Stimulated activated CD8-positive, alpha-beta memory T cell treated with anti-CD3 and anti-CD28 coated beads, Interleukin-15, amount 100 ng/mL, for 48 hours (primary cell): ENCODE measurements around the gene CORO6.

Source experiments
- DNase-seq, 2 donors: peaks; one replicate each; pipeline ENCODE4 v3.0.0-alpha.2; 2020; ENCODE audit warnings: low read depth in 2 of 2

Gene CORO6

DNA sequence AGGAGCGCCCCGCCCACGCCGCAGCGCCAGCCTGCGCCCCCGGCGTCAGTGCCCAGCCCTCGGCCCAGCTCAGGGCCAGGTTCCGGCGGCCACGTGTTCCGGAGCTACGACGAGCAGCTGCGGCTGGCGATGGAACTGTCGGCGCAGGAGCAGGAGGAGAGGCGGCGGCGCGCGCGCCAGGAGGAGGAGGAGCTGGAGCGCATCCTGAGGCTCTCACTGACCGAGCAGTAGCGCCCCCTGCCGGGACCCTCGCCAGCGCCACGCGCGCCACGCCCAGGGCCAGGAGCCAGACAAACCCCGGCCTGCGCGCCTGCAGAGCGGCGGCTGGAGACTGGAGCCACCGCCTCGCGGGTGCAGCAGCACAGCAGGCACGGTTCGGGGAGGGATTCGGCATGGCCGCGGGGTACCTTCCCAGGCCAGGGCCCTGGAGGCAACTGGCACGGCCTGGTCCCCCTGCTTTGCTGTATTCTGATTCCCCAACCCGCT is 9.3 kb downstream of the CORO6 start:
- DNase-seq = peak; percentile 90 to 92

DNA sequence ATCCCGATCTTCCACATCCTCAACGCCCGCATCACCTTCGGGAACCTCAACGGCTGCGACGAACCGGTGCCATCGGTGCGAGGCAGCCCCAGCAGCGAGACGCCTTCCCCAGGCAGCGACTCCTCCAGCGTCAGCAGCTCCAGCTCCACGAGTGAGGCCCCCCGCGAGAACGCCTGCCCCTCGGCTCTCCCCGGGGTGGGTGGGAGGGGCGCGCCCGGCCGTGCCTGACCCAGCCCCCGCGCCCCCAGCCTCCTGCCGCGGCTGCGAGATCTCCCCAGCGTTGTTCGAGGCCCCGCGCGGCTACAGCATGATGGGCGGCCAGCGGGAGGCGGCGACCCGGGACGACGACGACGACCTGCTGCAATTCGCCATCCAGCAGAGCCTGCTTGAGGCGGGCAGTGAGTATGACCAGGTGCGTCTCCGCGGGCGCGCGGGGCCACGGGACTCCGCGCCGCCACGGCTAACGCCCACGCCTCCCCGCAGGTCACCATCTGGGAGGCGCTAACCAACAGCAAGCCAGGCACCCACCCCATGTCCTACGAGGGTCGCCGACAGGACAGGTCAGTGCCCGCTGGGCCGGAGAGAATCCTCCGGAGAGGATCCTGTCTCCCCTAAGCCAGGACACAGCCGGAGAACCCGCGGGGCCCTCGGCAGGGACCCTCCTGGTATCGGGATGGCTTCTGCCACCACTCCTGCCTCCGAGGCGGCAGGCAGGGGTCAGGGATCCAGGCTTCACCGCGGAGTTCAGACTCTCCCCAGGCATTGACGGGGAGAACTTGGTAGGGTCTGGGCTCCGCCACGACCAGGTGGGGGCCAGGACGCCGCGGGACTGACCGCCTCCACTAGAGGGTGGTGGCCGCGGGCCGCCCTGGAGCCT is 10.1 kb downstream of the CORO6 start:
- no peak for DNase-seq

DNA sequence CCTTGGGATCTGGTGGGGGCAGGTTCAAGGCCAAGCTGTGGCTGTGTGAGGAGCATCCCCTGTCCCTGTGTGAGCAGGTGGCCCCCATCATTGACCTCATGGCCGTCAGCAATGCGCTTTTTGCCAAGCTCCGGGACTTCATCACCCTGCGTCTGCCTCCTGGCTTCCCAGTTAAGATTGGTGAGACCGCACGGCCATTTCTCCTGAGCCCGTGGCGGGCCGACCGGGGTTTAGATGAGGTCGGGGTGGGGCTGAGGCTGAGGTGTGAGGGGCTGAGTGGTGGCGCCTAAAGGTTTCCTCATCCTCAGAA is 10.7 kb downstream of the CORO6 start:
- no peak for DNase-seq

DNA sequence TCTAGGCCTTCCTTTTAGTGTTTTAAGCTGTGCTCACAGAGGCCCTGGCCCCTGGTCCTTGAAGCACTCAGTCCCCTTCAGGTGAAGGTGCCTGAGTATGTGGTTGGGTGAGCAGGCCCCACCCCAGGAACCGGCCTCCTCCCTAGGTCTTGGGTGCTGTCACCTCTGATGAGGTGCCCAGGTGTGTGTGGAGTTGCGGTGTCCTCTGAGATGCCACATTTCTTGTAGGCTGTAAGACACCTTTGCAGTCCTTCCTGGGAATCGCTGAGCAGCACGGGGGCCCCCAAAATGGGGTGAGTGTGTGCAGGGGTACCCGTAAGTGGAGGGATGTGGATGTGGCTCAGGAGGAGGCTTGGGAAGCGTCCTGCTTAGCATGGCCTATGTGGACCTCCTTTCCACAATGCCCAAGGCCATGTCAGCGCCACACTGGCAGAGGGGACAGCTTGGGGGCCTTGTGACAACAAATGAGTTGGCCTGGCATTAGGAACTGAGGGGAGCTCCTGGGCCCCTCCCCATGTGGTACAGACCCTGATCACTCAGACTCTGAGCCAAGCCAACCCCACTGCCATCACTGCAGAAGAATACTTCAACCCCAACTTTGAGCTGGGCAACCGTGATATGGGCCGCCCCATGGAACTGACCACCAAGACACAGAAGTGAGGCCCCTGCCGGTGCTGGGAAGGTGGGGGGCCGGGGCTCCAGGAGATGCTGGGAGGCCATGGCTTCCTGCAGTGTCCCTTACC is 11.2 kb downstream of the CORO6 start:
- no peak for DNase-seq

DNA sequence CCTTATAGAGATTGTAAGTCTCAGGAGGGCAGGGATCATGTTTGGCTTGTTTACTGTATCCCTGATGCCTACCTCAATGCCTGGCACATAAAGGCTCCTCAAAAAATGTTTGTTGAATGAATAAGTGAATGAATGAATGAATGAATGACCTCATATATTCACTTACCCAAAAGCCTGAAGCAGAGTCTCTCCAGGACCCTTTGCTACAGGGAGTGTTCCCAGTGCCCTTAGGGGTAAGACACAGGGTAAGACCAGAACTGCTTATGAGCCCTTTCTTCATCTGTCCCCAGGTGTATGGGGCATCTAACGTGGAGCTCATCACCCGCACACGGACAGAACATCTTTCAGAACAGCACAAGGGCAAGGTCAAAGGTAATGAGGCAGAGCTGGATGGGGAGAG is 12.3 kb downstream of the CORO6 start:
- no peak for DNase-seq

DNA sequence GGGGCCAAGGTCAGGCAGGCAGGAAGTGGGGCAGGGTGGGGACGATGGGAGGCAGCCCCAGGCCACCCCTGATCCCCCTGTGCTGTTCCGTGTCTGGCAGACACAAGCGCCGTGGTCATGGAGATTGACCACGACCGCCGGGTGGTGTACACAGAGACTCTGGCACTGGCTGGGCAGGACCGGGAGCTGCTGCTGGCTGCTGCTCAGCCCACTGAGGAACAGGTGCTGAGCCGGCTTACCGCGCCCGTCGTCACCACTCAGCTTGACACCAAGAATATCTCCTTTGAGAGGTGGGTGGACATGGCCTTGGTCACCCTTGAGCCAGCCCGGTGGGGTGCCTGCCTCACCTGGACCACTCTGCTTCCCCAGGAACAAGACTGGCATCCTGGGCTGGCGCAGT is 13.7 kb downstream of the CORO6 start:
- DNase-seq = no peak

DNA sequence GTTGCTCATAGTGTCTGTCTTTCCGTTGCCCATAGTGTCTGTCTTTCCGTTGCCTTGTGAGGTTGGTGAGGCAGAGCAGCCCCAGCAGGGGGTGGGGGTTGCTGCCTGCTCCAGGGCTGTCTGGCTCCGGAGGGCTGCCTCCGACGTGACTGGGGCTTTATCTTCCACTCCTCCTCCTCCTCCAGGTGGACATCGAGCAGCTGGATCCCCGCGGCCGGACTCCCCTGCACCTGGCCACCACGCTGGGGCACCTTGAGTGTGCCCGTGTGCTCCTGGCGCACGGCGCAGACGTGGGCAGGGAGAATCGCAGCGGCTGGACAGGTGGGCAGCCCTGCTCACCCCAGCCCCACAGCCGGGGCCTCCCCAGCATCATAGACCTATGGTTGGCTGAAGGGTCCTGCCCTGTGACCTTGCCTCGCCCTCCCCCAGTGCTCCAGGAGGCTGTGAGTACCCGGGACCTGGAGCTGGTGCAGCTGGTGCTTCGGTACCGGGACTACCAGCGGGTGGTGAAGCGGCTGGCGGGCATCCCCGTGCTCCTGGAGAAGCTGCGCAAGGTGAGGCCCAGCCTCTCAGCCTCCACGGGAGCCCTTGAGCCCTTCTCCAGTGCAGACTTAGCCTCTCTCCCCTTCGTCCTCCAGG is 15.0 kb downstream of the CORO6 start:
- no peak for DNase-seq

DNA sequence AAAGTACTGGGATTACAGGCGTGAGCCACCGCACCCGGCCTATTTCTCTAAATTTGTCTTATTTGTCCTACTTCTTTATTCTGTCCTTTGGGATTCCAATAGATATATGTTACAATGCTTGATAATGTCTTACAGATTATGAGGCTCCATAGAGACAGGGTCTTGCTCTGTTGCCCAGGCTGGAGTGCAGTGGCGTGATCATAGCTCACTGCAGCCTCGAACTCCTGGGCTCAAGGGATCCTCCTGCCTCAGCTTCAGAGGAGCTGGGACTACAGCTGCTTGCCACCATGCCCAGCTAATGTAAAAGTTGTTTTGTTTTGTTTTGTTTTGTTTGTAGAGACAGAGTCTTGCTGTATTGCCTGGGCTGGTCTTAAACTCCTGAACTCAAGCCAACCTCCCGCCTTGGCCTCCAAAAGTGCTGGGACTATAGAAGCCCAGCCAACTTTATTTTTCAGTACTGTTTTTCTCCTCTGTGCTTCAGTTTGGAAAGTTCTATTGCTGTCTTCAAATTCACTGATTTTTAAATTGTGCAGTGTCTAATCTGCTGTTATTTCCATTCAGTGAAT is 19.5 kb downstream of the CORO6 start:
- DNase-seq = no peak

DNA sequence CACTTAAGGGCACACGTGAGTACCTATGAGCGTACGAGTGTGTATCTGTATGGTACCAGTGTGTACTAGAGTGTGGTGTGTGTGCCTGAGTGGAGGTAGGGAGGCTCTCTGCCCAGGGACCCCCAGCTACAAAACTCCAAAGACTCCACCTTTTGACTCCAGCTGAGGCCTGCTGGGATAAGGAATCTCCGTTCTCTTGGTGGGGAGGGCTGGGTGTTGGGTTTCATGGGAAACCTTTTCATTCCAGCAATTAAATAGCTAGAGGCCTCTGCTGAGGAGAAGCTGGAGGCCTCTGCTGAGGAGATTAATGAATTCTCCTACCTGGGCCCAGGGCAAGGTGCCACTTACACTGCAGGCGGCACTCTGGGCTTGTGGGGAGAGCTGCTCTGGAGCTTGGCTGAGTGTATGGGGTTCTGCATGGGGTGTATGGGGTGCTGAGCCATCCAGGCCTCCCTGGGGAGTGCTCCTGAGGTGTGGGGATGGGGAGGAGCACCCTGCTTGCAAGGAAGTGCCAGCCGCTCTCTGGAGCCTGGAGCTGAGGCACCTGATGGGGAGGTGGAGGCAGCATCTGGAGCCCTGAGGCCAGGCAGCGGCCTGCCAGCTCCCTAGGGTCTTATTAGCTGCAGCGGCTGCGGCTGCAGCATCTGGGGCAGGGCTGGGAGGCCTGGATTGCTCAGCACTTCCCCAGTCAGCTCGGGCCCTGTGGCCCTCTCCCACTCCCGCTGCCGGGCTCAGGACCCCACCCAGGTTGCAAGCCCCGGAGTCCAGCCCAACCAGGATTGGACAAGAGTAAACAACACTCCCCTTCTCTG is 25.1 kb downstream of the CORO6 start:
- DNase-seq = no peak

DNA sequence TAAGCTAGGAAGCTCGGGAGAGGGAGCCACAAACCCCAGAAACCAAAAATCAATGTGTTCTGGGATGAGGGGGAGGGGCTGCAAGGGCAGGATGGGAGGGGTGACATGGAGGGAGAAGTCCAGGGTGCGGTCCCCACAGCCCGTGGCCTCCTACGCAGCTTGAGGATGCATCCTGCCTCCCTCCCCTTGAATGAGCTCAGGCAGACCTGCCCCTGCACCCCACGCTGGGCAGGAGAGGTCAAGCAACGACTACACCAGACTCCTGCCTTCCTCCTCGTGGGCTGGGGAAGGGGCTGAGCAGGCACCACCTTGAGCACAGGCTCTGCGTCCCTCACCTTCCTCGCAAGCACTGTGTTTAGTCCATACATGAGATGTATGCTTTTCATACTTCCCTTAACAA is 25.9 kb downstream of the CORO6 start:
- DNase-seq = no peak

DNA sequence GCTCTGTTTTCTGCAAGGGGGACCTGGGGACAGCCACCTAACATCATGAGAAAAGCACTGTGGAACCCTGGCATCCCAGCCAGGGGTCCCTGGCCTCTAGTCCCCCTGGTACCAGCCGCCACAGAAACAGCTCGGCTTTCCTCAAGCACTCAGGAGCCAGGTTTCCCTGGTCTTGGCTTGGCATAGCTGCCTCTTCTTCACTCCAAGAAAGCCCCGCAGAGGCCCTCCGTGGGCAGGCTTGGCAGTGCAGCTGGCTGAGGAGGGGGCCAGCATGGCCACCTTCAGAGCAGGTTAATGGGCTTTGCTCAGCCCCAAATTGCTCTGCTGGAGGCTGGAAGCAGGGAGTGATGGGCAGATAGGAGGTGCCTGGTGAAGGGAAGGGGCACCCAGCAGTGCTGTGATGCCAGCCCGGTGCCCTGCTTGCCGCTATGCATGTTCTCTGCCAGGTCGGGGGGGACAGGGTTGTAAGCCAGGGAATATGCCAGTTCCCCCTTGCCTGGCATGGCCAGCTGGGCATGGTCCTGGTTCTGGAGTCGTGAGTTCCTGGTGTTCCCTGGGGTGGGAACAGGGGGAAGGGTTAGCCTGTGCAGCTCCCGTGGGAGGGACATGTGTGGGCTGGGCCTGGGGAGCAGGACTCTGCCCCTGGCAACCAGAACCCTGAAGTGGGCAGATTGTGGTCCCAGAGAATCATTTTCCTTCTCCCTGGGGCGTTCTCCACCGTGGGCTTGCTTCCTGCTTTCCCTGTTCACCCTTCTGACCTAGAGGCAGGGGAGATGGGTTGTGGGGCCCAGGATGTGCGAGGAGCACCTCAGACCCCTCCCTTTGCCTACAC is 26.6 kb downstream of the CORO6 start:
- no peak for DNase-seq

DNA sequence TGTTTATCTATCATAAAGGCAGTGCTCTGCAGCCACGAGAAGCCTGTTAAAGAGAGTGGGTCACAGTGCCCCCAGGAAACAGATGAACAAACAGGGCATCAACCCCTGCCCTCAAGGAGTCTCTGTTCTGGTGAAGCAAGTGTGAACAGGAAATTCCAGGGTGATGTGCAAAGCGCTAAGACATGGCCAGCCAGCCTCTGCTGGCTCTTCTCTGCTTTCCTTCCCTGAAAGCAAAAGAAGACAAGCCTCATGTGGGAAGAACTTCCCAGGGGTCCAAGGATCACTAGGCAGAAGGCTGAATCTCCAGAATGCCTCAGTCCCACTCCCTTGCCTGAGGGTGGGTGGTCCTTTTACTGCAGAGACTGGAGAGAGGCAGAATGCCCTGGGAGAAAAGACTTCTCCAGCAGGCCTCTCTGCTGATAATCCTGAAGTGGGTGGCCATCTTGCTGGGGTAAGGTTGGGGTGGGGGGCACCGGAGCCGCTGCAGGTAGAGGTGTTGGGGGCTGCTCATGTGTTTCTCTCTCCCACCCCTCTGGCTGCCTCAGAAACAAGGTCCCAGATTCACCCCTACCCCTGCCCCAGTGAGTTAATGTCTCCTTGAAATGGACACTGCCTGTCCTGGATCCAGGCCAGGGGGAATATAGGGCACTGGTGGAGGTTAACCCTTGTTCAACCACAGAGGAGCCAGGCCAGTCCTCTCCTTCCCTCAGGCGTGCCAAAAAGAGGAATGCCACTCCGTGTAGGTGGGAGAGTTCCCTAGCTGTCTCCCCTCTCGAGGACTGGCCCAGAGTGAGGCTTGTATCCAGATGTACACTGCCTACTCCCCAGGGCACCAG is 27.4 kb downstream of the CORO6 start:
- DNase-seq = no peak

DNA sequence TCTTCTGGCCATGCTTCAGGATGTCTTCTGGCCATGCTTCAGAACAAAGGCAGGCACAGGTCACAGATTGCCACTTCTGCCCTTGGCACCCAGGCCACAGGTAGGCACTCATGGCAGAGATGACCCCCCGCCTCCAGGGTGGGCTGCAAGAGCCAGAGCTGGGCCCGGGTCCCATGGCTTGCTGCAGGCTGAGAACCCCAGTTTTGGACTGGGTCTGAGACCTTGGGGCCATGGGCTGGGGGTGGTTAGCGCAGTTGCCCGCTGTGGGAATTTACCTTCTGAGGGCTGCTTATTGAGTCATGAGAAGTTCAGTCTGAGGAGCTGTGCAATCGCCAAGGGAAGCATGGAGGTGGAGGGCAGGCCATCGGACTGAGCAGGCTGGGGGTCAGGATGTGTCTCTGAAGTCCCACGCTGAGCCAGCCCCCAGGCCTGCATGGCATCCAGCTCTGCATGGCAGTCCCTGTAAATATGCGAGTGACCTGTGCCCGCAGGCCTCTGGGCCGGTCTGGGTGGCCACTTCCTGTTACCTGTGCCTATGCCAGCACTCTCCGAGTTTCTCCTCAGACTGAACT is 28.1 kb downstream of the CORO6 start:
- no peak for DNase-seq

DNA sequence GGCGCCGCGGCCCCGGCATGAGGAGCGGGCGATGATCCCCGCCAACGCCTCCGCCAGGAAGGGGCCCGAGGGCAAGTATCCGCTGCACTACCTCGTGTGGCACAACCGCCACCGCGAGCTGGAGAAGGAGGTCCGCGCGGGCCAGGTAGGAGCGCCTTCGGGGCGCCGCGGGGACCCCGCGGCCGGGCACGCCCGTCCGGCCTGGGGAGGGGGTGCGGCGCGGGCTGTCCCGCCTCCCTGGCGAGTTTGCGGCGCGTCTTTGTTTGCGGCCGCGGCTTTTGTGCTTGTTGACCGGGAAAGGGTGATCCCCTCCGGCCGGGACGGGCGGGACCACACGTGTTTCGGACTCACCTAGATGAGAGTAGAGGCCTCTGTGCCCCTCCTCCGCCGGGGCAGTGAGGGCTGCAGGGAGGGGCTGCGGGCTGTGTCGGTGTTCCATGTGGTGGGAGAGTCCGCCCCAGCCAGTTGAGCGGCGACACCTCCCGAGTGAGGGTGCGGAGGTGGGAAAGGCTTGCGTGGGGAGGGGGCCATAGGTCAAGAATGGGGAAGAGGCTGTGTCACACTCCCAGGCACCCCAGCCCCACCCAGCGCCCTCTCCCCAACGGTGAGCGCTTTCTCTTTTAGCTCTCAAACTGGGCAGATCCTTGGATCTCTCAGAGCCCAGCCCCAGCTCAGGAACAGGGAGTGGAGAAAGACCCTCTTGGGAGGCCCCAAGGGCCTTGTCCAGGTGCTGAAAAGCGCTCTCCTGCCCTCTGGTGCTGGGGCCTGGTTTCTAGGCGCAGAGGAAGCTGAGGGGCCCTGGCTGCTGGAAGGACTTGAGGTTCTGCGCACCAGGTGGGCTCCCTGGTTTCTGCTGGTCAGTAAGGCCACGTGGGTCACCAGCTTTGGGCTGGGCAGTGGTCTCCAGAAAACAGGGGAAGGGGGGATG is 28.9 kb downstream of the CORO6 start:
- no peak for DNase-seq

DNA sequence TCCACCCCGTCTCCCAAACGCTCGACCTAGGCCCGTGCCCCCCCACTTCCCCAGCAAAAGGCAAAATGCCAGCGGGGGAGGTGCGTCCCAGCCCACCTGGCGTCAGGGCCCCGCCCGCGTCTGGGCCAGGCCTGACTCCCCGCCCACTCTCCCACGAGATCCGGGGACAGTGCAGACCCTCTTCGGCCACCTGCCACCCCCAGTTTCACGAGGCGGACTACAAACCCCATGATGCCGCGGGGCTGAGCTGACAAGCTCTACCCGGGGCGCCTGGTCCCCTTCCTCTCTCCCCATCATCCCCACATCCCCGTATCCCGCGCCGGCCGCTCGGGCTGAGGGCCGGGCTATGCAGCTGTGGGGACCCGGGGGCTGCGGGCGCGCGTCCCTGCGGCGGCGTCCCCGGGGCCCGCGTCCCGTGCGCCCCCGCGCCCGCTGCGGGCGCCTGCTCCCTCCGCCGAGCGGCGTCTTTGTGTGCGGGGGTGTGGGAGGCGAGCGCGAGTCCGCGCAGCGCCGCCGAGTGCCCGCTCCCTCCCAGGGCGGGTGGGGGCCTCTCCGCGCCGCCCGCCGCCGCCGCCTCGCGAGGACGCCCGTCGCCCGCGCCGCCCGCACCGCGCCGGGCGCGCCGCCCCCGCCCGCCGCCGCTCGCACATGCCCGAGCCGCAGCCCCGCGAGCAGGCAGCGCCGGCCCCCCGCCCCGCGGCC is 29.7 kb downstream of the CORO6 start, which contains the start of gene ANKRD13B:
Gene ANKRD13B, plus strand, starts transcription at position 283 of the 702 bp plus-strand sequence. CDS start 490 bp downstream, outside the sequence.
- DNase-seq = no peak

DNA sequence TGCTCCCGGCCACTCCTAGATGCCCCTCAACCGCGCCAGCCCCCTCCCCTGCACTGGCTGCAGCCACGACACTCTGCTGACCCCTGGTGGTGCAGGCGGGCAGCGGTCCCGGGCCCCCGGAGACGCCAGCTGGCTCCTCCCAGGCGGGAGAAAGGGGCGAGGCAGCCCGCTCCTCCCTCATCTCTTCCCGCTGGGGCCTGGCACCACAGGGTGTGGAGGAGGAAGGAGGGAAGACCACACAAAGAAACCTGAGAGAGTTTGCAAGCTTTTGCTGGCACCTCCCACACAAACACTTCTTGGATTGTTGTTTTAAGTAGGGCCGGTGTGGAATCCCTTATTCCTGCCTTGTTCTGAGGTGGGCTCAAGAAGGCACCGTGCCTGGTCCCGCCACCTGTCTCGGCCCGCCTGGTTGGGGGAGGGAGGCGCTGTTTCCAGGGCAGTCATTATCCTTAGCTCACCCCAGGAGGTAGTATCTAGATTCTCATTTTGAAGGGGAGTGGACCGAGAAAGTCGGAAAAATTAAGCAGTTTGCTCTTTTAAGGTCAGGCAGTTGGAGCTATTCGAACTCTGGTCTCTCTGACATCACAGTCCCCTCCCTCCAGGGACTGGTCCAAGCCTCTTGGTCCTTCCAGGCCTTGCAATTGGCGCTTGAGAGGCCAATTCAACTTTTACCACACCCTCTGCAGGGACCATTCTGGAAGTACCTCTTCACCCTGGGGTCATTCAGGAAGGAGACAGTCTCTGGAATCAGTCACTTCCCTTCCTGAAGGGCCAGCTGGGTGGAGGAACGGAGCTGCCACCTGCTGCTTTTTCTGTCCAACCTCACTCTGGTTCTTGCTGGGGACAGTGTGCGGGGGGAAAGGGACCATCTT is 30.7 kb downstream of the CORO6 start:
- peak; percentile 73 to 75 for DNase-seq
